ENCODE measurements around the gene KIAA1671. TPM values are rescaled to one million over a fixed set of nuclear protein-coding genes. Genes with fewer than 3 reads are reported as not detected.

The KIAA1671 gene
- total RNA-seq, 2 experiments from 2014 or later, result 6.5 to 6.8 TPM

- no peak overlapping the region for H3K4me3 Mint-ChIP-seq
- CTCF ChIA-PET, result no interaction called here
- no peaks in the 10 kb centered on the region for H3K27me3 Mint-ChIP-seq
- H3K9me3 Mint-ChIP-seq, result no peaks in the 10 kb centered on the region
- ATAC-seq, result no peak
- intact Hi-C loops (cut with micrococcal nuclease), result no loop called here
- DNase-seq, result no peak
- H3K36me3 Mint-ChIP-seq (ENCODE audit: low read depth), result peaks cover 2% of the 10 kb centered on the region
- POLR2A ChIA-PET, result no interaction called here
- no peaks in the 10 kb centered on the region for H3K4me1 Mint-ChIP-seq (ENCODE audit: low read depth)
- TF ChIP-seq CTCF (IDR thresholded peaks at IDR 0.05), result no peak
- H3K27ac Mint-ChIP-seq, result no peak overlapping the region
These were observed 239.9 kb downstream of the KIAA1671 start for GRCh38 chr22:25192406-25192805.

GRCh38 chr22:25193130-25193529, 240.6 kb downstream of the KIAA1671 start:
- Mint-ChIP-seq H3K4me1 (ENCODE audit: low read depth) (no peaks in the 10 kb centered on the region), H3K9me3 (no peaks in the 10 kb centered on the region), H3K4me3 (no peak overlapping the region), H3K27me3 (no peaks in the 10 kb centered on the region), H3K27ac (no peak overlapping the region), H3K36me3 (ENCODE audit: low read depth) (peaks cover 2% of the 10 kb centered on the region)
- CTCF ChIA-PET, result interaction anchor here (0.6 to 1.2 kb wide), 2 partner anchors 9 to 1168 kb away, joined by 3 to 6 read pairs; no protein-coding TSS in a partner anchor
- POLR2A ChIA-PET, result interaction anchor here (0.5 kb wide), 1 partner anchor 23 kb away, joined by 3 read pairs; no protein-coding TSS in a partner anchor
- TF ChIP-seq CTCF (IDR thresholded peaks at IDR 0.05), result no peak
- DNase-seq (no peak), ATAC-seq (no peak)
- intact Hi-C loops (cut with micrococcal nuclease), result no loop called here

- ChIA-PET CTCF (interaction anchor here (0.6 to 1.2 kb wide), 2 partner anchors 9 to 1167 kb away, joined by 3 to 6 read pairs; no protein-coding TSS in a partner anchor), POLR2A (interaction anchor here (0.5 kb wide), 1 partner anchor 23 kb away, joined by 3 read pairs; no protein-coding TSS in a partner anchor)
- H3K27ac Mint-ChIP-seq, result no peak overlapping the region
- peaks cover 2% of the 10 kb centered on the region for H3K36me3 Mint-ChIP-seq (ENCODE audit: low read depth)
- H3K27me3 Mint-ChIP-seq, result no peaks in the 10 kb centered on the region
- no peaks in the 10 kb centered on the region for H3K9me3 Mint-ChIP-seq
- no peak for TF ChIP-seq CTCF (IDR thresholded peaks at IDR 0.05)
- ATAC-seq (no peak), DNase-seq (no peak)
- H3K4me1 Mint-ChIP-seq (ENCODE audit: low read depth), result no peaks in the 10 kb centered on the region
- intact Hi-C loops (cut with micrococcal nuclease), result no loop called here
- H3K4me3 Mint-ChIP-seq, result no peak overlapping the region
These were observed 241.0 kb downstream of the KIAA1671 start for GRCh38 chr22:25193548-25193947.

- no peak for TF ChIP-seq CTCF (IDR thresholded peaks at IDR 0.05)
- Mint-ChIP-seq H3K4me3 (no peak overlapping the region), H3K36me3 (ENCODE audit: low read depth) (peaks cover 2% of the 10 kb centered on the region), H3K27ac (no peak overlapping the region), H3K27me3 (no peaks in the 10 kb centered on the region), H3K4me1 (ENCODE audit: low read depth) (no peaks in the 10 kb centered on the region), H3K9me3 (no peaks in the 10 kb centered on the region)
- CTCF ChIA-PET, result interaction anchor here (0.8 kb wide), 1 partner anchor 12 kb away, joined by 3 read pairs; no protein-coding TSS in a partner anchor
- no peak for ATAC-seq
- intact Hi-C loops (cut with micrococcal nuclease), result no loop called here
- POLR2A ChIA-PET, result no interaction called here
- DNase-seq, result no peak
These were observed 243.8 kb downstream of the KIAA1671 start for GRCh38 chr22:25196326-25196725.

GRCh38 chr22:25197340-25197739, 244.8 kb downstream of the KIAA1671 start:
- Mint-ChIP-seq H3K9me3 (no peaks in the 10 kb centered on the region), H3K4me1 (ENCODE audit: low read depth) (no peaks in the 10 kb centered on the region), H3K27me3 (no peaks in the 10 kb centered on the region), H3K4me3 (no peak overlapping the region), H3K27ac (no peak overlapping the region), H3K36me3 (ENCODE audit: low read depth) (peaks cover 2% of the 10 kb centered on the region)
- no peak for DNase-seq
- ChIA-PET CTCF (interaction anchor here (1.1 kb wide), 1 partner anchor 12 kb away, joined by 3 read pairs; no protein-coding TSS in a partner anchor), POLR2A (no interaction called here)
- intact Hi-C loops (cut with micrococcal nuclease), result no loop called here
- TF ChIP-seq CTCF (IDR thresholded peaks at IDR 0.05), result no peak
- no peak for ATAC-seq
